Stimulated activated CD4-positive, alpha-beta T cell treated with anti-CD3 and anti-CD28 coated beads, Interleukin-2, amount 100 ng/mL, for 48 hours (primary cell): ENCODE results near the gene TLR7.

Experiments
- DNase-seq, 2 donors: peaks; one replicate each; pipeline ENCODE4 v3.0.0-alpha.2; 2020

TLR7 gene

GRCh38 chrX:12934850-12935249 lies 68.0 kb downstream of the TLR7 start:
- no peak for DNase-seq

DNA sequence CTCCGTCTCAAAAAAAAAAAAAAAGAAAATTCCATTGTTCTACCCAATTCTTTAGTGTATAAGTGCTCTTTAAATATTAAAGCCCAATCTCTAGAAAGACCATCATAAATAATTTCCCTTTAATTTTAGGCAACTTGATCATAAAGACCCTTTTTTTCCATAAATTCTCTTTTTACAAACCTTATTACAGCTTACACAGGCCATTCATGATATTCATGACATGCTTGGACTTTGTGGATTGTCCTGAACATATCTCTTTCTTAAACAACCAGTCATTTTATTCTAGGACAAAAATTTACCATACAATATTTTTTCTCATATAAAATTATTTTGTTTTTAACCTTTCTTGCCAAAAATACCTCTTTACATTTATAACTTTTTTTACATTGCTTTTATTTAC lies 70.1 kb downstream of the TLR7 start:
- no peak for DNase-seq
